Epithelial cell of esophagus (primary cell): ENCODE data around the gene MEX3D.
"Not testable (repeated sequence)": the region's sequence is repeated elsewhere in the genome, so short reads cannot be mapped to it uniquely, and the experiment has no call there.

Experiments
- DNase-seq: peaks from one replicate; pipeline ENCODE4 v3.0.0; 2010; ENCODE audit warnings: low read depth
- H3K4me3 ChIP-seq: 2 replicates; pipeline ENCODE4 v1.5.1; 2011; ENCODE audit warnings: mild to moderate bottlenecking, low read length, control low read depth
- TF ChIP-seq, protein P1 (sequence below): IDR thresholded peaks from 2 replicates; pipeline ENCODE4 v1.5.1; 2011; ENCODE audit warnings: low read depth, mild to moderate bottlenecking, low read length, control low read depth, inconsistent platforms; ENCODE audit not compliant: insufficient read depth; ENCODE audit errors: missing control alignments

MEX3D gene

DNA sequence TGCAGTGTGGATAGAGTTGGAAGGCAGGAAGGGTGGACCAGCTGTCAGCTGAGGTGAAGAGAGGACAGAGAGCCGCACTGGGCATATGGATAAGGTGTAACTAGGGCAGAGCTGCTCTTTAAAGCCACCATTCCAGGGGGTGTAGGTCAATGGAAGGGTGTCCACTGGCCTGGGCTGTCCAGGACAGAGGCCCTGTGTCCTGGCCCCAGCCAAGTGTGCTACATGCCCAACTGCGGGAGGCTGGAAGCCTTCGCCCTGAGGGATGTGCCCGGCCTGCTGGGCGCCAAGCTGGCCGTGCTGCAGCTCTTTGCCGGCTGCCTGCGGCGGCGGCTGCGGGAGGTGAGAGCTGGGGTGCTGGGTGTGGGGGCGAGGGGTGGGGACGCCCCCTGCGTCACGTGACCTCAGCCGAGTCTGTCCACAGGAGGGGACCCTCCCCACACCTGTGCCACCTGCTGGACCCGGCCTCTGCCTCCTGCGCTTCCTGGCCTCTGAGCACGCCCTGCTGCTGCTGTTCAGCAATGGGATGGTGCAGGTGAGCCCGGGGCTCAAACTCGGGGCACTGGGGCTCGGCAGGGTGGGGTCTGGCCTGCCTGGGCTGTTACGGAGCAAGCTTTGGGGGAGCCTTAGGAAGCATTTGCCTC lies 34.5 kb downstream of the MEX3D start:
- TF ChIP-seq, protein P1, sequence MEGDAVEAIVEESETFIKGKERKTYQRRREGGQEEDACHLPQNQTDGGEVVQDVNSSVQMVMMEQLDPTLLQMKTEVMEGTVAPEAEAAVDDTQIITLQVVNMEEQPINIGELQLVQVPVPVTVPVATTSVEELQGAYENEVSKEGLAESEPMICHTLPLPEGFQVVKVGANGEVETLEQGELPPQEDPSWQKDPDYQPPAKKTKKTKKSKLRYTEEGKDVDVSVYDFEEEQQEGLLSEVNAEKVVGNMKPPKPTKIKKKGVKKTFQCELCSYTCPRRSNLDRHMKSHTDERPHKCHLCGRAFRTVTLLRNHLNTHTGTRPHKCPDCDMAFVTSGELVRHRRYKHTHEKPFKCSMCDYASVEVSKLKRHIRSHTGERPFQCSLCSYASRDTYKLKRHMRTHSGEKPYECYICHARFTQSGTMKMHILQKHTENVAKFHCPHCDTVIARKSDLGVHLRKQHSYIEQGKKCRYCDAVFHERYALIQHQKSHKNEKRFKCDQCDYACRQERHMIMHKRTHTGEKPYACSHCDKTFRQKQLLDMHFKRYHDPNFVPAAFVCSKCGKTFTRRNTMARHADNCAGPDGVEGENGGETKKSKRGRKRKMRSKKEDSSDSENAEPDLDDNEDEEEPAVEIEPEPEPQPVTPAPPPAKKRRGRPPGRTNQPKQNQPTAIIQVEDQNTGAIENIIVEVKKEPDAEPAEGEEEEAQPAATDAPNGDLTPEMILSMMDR: no peak

DNA sequence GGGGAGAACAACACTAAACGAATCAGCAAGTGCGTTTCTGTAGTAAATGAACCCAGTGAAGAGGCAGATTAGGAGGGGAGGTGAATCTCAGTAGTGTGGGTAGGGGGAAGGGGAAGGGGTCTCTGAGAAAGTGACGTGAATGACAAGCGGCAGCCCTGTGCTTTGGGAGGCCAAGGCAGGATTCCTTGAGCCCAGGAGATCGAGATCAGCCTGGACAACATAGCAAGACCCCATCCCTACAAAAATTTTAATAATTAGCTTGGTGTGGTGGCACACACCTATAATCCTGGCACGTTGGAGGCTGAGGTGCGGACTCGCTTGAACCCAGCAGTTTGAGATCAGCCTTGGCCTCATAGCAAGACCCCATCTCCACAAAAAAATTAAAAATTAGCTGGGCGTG lies 36.1 kb downstream of the MEX3D start:
- TF ChIP-seq, protein P1: no peak
- no peak overlapping the region for H3K4me3 ChIP-seq
- DNase-seq: no peak

More for the DNA sequence above, 34.5 kb downstream of the MEX3D start:
- no peak for DNase-seq
- no peak overlapping the region for H3K4me3 ChIP-seq

DNA sequence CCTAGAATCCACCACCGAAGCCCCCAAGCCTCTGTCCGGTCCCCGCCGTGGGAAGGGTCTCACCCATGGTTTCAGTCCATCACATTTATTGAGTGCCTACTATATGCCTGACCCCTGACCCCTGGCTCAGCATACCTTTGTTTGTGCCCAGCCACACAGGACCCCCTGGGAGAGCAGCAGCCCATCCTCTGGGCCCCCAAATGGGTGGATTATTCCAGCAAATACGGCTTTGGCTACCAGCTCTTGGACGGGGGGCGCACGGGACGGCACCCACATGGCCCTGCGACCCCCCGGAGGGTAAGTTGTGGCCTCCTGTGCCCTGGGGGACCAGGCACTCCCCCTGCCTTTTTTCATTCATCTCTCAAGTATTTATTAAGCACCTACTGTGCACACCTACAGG lies 36.5 kb downstream of the MEX3D start:
- DNase-seq: no peak
- TF ChIP-seq, protein P1: no peak
- H3K4me3 ChIP-seq: no peak overlapping the region

DNA sequence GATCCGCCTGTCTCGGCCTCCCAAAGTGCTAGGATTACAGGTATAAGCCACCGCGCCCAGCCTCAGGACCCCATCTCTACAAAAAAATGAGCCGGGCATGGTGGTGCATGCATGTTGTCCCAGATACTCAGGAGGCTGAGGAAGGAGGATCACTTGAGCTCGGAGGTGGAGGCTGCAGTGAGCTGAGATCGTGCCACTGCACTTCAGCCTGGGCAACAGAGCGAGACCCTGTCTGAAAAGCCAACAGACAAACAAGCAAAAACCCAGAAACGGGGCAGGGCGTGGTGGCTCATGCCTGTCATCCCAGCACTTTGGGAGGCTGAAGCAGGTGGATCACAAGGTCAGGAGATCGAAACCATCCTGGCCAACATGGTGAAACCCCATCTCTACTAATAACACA lies 37.3 kb downstream of the MEX3D start:
- DNase-seq, H3K4me3 ChIP-seq: not testable (repeated sequence)

DNA sequence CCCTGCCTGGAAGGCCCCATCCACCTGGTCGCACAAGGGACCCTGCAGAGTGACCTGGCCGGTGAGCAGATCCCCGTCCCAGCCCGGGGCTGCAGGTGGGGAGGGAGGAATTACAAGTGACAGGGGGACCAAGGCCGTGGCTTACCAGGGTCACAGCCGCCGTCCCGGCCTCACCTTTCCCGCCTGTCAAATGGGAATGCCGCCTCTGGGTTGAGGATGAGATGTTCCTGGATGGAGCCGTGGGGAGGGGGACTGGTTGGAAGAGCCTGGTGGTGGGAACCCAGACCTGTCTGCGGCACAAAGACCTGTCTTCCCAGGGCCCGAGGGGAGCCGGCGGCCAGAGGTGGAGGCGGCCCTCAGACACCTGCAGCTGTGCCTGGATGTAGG lies 38.7 kb downstream of the MEX3D start:
- no peak for DNase-seq
- H3K4me3 ChIP-seq: no peak overlapping the region
- TF ChIP-seq, protein P1: no peak

DNA sequence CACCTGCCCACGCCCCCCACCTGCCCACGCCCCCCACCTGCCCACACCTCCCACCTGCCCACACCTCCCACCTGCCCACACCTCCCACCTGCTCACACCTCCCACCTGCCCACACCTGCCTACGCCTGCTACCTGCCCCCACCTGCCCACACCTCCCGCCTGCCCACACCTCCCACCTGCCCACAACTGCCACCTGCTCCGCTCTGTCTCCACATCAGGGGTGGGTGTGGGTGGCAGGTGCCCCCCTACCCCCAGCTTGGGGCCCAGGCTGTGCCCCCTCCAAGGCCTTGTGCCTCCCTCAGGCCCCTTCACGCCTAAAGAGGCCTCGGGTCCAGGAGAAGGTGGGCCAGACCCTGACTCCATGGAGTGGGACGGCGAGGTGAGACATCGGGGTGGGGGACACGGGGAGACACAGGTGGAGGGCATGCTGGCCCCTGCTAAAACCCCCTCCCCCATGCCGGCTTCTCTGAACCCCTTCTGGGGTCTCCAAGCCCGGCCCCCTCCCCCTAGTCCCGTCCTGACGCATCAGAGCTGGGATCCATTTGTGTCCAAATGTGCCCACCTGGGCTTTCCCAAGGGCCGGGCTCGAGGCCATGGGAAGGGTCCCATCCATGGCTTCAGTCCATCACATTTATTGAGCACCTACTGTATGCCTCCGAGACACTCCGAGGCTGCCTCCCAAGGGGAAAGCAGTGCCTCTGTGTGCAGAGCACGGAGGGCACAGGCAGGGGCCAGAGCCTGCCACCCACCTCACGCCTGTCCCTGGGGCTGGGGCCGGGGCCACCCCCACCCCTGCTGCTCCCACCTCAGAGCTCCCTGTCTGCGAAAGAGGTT lies 39.3 kb downstream of the MEX3D start:
- TF ChIP-seq, protein P1: no peak
- H3K4me3 ChIP-seq: no peak overlapping the region
- no peak for DNase-seq

DNA sequence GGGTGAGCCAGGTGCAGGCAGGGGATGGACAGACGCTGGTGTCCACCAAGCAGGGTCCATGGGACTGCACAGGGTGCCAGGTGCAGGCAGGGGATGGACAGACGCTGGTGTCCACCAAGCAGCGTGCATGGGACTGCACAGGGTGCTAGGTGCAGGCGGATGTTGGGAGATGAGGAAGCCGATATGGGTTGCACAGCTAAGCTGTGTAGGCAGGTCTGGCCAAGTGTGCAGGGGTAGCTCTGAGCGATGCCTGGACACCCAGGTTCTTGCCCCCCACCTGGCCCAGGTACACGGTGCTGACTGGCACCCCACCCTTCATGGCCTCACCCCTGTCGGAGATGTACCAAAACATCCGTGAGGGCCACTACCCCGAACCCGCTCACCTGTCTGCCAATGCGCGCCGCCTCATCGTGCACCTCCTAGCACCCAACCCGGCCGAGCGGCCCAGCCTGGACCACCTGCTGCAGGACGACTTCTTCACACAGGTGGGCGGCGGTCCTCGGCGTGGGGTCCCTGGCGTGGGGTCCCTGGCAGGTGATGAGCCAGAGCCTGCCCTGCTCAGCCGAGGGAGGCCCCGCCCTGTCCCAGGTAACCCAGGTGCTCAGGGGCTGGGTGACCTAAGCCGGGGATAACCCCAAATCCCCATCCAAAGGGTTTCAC lies 40.3 kb downstream of the MEX3D start:
- no peak for DNase-seq
- TF ChIP-seq, protein P1: no peak
- H3K4me3 ChIP-seq: no peak overlapping the region
